Loucy (cell line): Measurements from ENCODE around the gene EIF4EBP2.

Source experiments
- H2AFZ ChIP-seq: fragments of 200-600 bp; sonication (generic); 2 replicates; pipeline ENCODE4 v1.6.0; 2016; ENCODE audit warnings: antibody characterized with exemption, mild to moderate bottlenecking, low read length, moderate library complexity
- H3F3A ChIP-seq: fragments of 200-600 bp; 2 replicates; pipeline ENCODE4 v1.6.0; 2016; ENCODE audit warnings: antibody characterized with exemption, low read depth, mild to moderate bottlenecking
- H3K27me3 ChIP-seq: fragments of 200-600 bp; sonication (generic); 2 replicates; pipeline ENCODE4 v1.6.1; 2014; ENCODE audit warnings: low read length, mild to moderate bottlenecking; ENCODE audit not compliant: insufficient read depth, poor library complexity, severe bottlenecking
- H3K36me3 ChIP-seq: fragments of 200-600 bp; sonication (generic); 2 replicates; pipeline ENCODE4 v1.6.1; 2016; ENCODE audit warnings: low read length; ENCODE audit not compliant: insufficient read depth
- H3K4me1 ChIP-seq: fragments of 200-600 bp; sonication (generic); 2 replicates; pipeline ENCODE4 v1.5.1; 2014; ENCODE audit warnings: low read length, mild to moderate bottlenecking; ENCODE audit not compliant: insufficient read depth, poor library complexity, severe bottlenecking
- H3K4me2 ChIP-seq: fragments of 200-600 bp; sonication (generic); 2 replicates; pipeline ENCODE4 v1.6.0; 2014; ENCODE audit warnings: antibody characterized with exemption, low read length, low read depth, mild to moderate bottlenecking; ENCODE audit not compliant: poor library complexity, severe bottlenecking
- H3K4me3 ChIP-seq: fragments of 200-600 bp; sonication (generic); 2 replicates; pipeline ENCODE4 v1.5.1; 2014; ENCODE audit warnings: low read length, mild to moderate bottlenecking, mixed read lengths; ENCODE audit not compliant: poor library complexity, severe bottlenecking
- H3K79me2 ChIP-seq: fragments of 200-600 bp; sonication (generic); 2 replicates; pipeline ENCODE4 v1.6.1; 2014; ENCODE audit warnings: low read length; ENCODE audit not compliant: insufficient read depth
- H3K9ac ChIP-seq: fragments of 200-600 bp; sonication (generic); 2 replicates; pipeline ENCODE4 v1.6.0; 2014; ENCODE audit warnings: mild to moderate bottlenecking, low read depth, low read length, moderate library complexity; ENCODE audit not compliant: poor library complexity, severe bottlenecking
- H3K9me2 ChIP-seq: fragments of 200-600 bp; sonication (generic); replicated peaks from 2 replicates; pipeline ENCODE4 v1.6.1; 2016; ENCODE audit warnings: low read depth, low read length, mixed read lengths
- H3K9me3 ChIP-seq: fragments of 200-600 bp; sonication (generic); 2 replicates; pipeline ENCODE4 v1.6.1; 2014; ENCODE audit warnings: mild to moderate bottlenecking, antibody characterized with exemption, low read length, low read depth; ENCODE audit not compliant: insufficient read depth
- H4K20me1 ChIP-seq: fragments of 200-600 bp; sonication (generic); 2 replicates; pipeline ENCODE4 v1.6.0; 2014; ENCODE audit warnings: antibody characterized with exemption, low read length, mild to moderate bottlenecking; ENCODE audit not compliant: insufficient read depth, poor library complexity, severe bottlenecking
- EZH2phosphoT487 ChIP-seq: fragments of 200-600 bp; IDR thresholded peaks from 2 replicates; pipeline ENCODE4 v1.6.1; 2018; ENCODE audit warnings: antibody characterized with exemption, mild to moderate bottlenecking, moderate library complexity, borderline replicate concordance
- TF ChIP-seq, protein P1 (sequence below): fragments of 200-600 bp; sonication (generic); conservative IDR thresholded peaks from 2 replicates; pipeline ENCODE4 v1.5.1; 2014; ENCODE audit warnings: mild to moderate bottlenecking, antibody characterized with exemption, low read length

EIF4EBP2 gene

GRCh38 chr10:70466951-70467350, 63.0 kb downstream of the EIF4EBP2 start:
- no peaks in the 10 kb centered on the region for H3F3A ChIP-seq
- no peaks in the 10 kb centered on the region for H4K20me1 ChIP-seq
- H3K9me3 ChIP-seq = no peaks in the 10 kb centered on the region
- no peak overlapping the region for H3K4me3 ChIP-seq
- H3K4me2 ChIP-seq = no peak overlapping the region
- no peaks in the 10 kb centered on the region for H3K9me2 ChIP-seq
- no peaks in the 10 kb centered on the region for H3K27me3 ChIP-seq
- no peaks in the 10 kb centered on the region for H3K79me2 ChIP-seq
- TF ChIP-seq, protein P1, sequence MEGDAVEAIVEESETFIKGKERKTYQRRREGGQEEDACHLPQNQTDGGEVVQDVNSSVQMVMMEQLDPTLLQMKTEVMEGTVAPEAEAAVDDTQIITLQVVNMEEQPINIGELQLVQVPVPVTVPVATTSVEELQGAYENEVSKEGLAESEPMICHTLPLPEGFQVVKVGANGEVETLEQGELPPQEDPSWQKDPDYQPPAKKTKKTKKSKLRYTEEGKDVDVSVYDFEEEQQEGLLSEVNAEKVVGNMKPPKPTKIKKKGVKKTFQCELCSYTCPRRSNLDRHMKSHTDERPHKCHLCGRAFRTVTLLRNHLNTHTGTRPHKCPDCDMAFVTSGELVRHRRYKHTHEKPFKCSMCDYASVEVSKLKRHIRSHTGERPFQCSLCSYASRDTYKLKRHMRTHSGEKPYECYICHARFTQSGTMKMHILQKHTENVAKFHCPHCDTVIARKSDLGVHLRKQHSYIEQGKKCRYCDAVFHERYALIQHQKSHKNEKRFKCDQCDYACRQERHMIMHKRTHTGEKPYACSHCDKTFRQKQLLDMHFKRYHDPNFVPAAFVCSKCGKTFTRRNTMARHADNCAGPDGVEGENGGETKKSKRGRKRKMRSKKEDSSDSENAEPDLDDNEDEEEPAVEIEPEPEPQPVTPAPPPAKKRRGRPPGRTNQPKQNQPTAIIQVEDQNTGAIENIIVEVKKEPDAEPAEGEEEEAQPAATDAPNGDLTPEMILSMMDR = no peak
- no peak for TF ChIP-seq EZH2phosphoT487
- H2AFZ ChIP-seq = no peak overlapping the region
- H3K4me1 ChIP-seq = no peaks in the 10 kb centered on the region
- no peaks in the 10 kb centered on the region for H3K36me3 ChIP-seq
- no peak overlapping the region for H3K9ac ChIP-seq

DNA sequence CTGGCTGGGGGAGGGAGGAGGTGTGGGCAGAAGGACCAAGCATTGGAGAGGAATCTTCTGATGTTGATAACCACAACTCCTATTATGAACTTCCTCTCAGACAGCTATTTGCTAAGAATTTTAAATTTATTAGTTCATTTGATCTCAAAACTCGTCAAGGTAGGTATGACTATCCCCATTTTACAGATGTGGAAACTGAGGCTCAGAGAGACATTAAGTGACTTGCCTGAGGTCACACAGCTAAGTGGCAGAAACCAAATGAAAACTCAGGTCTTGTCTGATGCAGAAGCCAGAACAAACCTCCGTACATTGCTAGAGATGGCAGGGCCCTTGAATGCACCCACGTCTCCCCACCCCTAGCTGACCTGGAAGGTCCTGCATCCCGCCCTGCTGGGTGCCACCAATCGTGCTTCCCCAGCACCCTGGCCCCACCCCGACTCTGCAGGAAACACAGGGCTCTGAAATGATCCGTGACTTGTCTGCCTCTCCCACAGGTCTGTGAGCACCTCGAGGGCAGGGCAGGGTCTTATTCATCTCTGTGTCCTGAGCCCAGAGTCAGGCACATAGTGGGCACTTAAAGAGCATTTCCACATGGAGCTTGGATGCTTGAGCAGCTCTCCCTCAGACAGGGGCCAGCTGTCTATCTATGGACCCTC, 69.0 kb downstream of the EIF4EBP2 start:
- H3K9me3 ChIP-seq = no peaks in the 10 kb centered on the region
- no peaks in the 10 kb centered on the region for H3K36me3 ChIP-seq
- no peak overlapping the region for H2AFZ ChIP-seq
- peaks cover 12% of the 10 kb centered on the region for H3K4me1 ChIP-seq
- TF ChIP-seq EZH2phosphoT487 = no peak
- no peaks in the 10 kb centered on the region for H3K9me2 ChIP-seq
- no peaks in the 10 kb centered on the region for H3K79me2 ChIP-seq
- H3K27me3 ChIP-seq = no peaks in the 10 kb centered on the region
- H3K9ac ChIP-seq = no peak overlapping the region
- H3K4me2 ChIP-seq = no peak overlapping the region
- H4K20me1 ChIP-seq = no peaks in the 10 kb centered on the region
- H3F3A ChIP-seq = 0 out of 2 replicates have a peak, but pooled peaks cover 9% of the 10 kb centered on the region
- H3K4me3 ChIP-seq = no peak overlapping the region

GRCh38 chr10:70474780-70475179, 70.8 kb downstream of the EIF4EBP2 start:
- no peaks in the 10 kb centered on the region for H3K36me3 ChIP-seq

More at GRCh38 chr10:70474780-70475179, 70.8 kb downstream of the EIF4EBP2 start:
- Histone ChIP-seq H3K4me2 (no peak overlapping the region), H2AFZ (no peak overlapping the region), H3K9ac (no peak overlapping the region), H3F3A (0 out of 2 replicates have a peak, but pooled peaks cover 9% of the 10 kb centered on the region), H3K9me2 (no peaks in the 10 kb centered on the region), H3K4me1 (peaks cover 27% of the 10 kb centered on the region), H3K79me2 (peaks cover 10% of the 10 kb centered on the region), H4K20me1 (no peaks in the 10 kb centered on the region), H3K9me3 (no peaks in the 10 kb centered on the region), H3K4me3 (no peak overlapping the region), H3K27me3 (no peaks in the 10 kb centered on the region)
- TF ChIP-seq, protein P1 = no peak
- TF ChIP-seq EZH2phosphoT487 = no peak
